Fibroblast of the aortic adventitia (primary cell): Measurements from ENCODE around the gene TUBG2. TPM values are rescaled to one million over a fixed set of nuclear protein-coding genes. Genes with fewer than 3 reads are reported as not detected.
A peak's percentile ranks its signal among the peaks of the same experiment; 100 is the strongest.

Source experiments
- DNase-seq: peaks from one replicate; pipeline ENCODE4 v3.0.0-alpha.2; 2010; ENCODE audit warnings: low read depth
- H3K4me3 ChIP-seq: 2 replicates; pipeline ENCODE4 v1.5.1; 2011; ENCODE audit warnings: low read depth, mild to moderate bottlenecking, control low read depth, low read length, moderate library complexity
- total RNA-seq: library from RNA; depleted of rRNA; stranded (reverse); fragments of >200 nt; gene quantifications from 2 replicates; pipeline ENCODE4 v1.2.3, GENCODE V29; 2012; ENCODE audit warnings: low replicate concordance
- TF ChIP-seq, protein P1 (sequence below): IDR thresholded peaks from 2 replicates; pipeline ENCODE4 v1.5.1; 2011; ENCODE audit warnings: mild to moderate bottlenecking, low read length, control low read depth, inconsistent platforms; ENCODE audit not compliant: insufficient read depth

The TUBG2 gene
- total RNA-seq, 1 donor: 12.1 TPM

DNA sequence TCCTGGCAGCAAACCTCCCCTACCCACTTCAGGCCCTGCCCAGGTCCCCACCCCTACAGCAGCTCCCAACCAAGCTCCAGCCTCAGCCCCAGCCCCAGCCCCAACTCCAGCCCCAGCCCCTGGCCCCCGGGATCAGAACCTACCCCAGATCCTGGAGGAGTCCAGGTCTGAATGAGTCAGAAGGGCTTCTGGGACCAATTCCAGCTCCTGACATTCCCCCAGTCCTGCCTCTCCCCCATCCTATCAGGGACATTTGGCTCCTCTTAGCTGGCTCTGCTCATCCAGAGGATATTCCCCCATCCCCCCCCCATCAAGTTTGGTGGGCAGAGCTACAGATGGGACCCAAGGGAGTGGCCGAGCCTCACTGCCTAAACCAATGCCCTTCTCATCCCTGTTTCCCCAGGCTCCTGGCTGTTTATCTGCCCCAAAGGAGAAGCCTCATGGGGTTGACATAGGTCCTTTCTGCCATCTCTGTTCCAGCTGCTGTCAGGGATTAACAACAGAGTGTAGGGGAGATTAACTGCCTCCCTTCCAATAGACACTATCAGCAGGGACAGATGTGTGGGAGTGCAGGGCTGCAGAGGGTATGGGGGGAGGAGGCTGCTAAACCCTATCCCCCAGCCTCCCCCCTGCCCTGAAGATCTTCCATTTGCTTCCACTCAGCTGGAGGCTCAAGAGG lies 39.8 kb downstream of the TUBG2 start:
- no peak overlapping the region for H3K4me3 ChIP-seq
- DNase-seq: peak; percentile 91
- TF ChIP-seq, protein P1, sequence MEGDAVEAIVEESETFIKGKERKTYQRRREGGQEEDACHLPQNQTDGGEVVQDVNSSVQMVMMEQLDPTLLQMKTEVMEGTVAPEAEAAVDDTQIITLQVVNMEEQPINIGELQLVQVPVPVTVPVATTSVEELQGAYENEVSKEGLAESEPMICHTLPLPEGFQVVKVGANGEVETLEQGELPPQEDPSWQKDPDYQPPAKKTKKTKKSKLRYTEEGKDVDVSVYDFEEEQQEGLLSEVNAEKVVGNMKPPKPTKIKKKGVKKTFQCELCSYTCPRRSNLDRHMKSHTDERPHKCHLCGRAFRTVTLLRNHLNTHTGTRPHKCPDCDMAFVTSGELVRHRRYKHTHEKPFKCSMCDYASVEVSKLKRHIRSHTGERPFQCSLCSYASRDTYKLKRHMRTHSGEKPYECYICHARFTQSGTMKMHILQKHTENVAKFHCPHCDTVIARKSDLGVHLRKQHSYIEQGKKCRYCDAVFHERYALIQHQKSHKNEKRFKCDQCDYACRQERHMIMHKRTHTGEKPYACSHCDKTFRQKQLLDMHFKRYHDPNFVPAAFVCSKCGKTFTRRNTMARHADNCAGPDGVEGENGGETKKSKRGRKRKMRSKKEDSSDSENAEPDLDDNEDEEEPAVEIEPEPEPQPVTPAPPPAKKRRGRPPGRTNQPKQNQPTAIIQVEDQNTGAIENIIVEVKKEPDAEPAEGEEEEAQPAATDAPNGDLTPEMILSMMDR: no peak

DNA sequence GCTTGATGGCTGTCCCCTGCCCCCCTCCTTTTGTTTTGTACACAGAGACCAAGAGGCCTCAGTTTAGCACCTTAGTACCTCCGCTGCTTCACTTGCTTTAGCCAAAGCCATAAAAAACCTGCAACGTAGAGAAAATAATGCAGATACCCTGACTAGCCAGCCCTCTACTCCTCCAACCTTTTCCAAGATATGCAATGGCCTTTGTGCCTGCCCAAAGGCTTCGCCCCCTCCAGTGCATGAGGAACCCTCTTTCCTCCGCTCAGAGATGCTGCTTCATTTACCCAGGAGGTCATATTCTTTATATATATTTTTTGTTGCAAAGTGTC lies 40.3 kb downstream of the TUBG2 start:
- TF ChIP-seq, protein P1: no peak
- no peak overlapping the region for H3K4me3 ChIP-seq
- DNase-seq: no peak

DNA sequence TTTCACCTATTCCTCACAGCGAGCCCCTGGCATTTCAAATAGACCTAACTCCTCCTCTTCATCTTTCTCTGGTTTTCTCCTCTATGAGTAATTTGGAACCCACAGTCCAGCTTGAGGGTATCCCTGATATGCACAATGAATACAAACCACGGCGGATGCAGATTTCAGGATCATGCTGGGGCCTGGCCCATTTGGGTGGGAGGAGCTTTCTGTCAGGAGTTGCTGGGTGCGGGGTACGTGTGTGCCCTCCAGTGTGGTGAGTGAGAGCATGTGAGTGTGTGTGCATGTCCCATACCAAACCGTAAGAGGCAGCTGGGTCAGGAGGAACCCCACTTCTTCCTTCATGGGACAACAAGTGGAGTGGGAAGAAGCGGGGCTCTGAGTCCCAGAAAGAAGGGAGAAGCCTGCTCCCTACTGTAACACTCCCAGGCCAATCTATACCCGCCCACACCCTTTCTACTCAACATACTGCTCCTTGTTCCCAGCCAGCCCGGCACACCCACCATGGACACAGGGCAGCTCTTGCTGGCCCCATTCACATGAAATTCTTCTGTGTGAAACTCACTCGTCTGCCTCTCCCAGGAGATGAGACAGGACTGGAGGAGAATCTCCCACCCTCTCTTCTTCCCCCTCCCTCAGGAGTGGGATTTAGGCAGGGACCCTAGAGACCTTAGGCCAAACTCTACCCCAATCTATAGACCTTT lies 41.7 kb downstream of the TUBG2 start:
- no peak for DNase-seq

DNA sequence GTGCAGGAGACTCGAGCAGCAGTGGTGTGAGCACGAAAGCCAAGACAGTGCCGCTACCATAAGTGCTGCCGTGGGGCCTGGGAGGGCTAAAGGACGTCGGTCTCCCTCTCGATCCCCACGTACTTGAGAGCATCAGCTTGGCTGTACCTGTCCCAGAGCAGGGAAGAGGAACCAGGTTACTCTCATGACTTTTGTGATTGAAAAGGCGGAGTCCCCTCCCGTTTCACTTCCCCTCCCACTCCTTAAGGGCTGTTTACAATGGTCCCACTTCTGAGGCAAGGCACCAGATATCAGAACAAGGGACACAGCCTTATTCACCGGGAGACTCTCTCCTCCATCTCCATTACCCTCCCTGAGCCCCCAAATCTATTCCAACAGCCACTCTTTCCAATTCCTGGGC lies 43.4 kb downstream of the TUBG2 start:
- TF ChIP-seq, protein P1: no peak
- H3K4me3 ChIP-seq: no peak overlapping the region
- no peak for DNase-seq

More for the DNA sequence above, 41.7 kb downstream of the TUBG2 start:
- TF ChIP-seq, protein P1: no peak
- H3K4me3 ChIP-seq: no peak overlapping the region

DNA sequence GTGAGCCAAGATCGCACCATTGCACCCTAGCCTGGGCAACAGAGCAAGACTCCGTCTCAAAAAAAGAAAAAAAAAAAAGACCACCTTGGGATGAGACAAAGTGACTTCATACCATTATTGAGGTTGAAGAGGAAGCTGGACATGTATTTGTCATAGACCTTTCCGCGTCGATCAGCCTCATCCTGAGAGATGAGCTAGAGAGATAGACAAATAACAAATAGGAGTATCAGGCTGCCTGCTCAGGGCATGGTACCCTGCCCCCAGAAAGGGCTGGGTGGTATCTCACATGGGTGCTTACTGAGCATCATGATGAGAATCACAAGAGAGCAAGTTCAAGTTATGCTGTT lies 45.4 kb downstream of the TUBG2 start:
- DNase-seq: no peak
- TF ChIP-seq, protein P1: no peak
- no peak overlapping the region for H3K4me3 ChIP-seq

DNA sequence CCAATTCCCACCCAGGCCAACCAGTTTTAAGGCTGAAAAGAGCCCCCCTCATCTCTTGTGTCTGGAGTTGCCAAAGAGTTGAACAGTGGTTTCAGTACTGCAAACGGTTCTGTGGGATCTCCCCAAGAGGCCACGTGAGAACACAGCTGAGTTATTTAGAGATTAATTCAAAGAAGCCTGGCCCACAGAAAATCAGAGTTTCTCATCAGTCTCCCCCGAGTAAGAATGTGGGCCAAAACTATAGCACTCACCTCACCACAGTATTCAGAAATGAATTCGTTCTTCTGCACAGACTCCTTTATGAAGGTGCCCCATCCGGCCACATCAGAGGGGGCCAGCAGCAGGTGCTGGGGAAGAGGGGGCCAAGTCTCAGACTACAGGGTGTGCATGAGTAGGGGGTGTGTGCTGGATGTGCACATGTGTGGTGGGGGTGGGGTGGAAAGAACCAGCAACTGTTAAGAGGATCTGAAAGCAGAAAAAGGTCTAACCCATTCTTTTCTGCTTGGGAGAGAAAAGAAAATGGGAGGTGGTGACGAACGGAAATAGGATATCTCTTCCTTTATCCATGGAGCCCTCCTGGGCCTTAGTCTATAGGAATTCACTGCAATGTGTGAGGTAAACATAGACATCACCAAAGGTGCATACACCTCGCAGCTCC lies 45.9 kb downstream of the TUBG2 start:
- no peak overlapping the region for H3K4me3 ChIP-seq
- DNase-seq: no peak
- TF ChIP-seq, protein P1: no peak
